Pulmonary artery endothelial cell (primary cell): ENCODE data around the gene FOXP4. TPM values are rescaled to one million over a fixed set of nuclear protein-coding genes. Genes with fewer than 3 reads are reported as not detected.

Experiments used
- DNase-seq: peaks from one replicate; pipeline ENCODE4 v3.0.0-alpha.2; 2011; ENCODE audit warnings: low read depth, low spot score
- total RNA-seq: library from RNA; depleted of rRNA; stranded (reverse); fragments of >200 nt; gene quantifications from 2 replicates; pipeline ENCODE4 v1.2.3, GENCODE V29; 2014

FOXP4 gene, protein sequence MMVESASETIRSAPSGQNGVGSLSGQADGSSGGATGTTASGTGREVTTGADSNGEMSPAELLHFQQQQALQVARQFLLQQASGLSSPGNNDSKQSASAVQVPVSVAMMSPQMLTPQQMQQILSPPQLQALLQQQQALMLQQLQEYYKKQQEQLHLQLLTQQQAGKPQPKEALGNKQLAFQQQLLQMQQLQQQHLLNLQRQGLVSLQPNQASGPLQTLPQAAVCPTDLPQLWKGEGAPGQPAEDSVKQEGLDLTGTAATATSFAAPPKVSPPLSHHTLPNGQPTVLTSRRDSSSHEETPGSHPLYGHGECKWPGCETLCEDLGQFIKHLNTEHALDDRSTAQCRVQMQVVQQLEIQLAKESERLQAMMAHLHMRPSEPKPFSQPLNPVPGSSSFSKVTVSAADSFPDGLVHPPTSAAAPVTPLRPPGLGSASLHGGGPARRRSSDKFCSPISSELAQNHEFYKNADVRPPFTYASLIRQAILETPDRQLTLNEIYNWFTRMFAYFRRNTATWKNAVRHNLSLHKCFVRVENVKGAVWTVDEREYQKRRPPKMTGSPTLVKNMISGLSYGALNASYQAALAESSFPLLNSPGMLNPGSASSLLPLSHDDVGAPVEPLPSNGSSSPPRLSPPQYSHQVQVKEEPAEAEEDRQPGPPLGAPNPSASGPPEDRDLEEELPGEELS
- 2.9 and 3.1 TPM in 2 replicates for total RNA-seq

DNA sequence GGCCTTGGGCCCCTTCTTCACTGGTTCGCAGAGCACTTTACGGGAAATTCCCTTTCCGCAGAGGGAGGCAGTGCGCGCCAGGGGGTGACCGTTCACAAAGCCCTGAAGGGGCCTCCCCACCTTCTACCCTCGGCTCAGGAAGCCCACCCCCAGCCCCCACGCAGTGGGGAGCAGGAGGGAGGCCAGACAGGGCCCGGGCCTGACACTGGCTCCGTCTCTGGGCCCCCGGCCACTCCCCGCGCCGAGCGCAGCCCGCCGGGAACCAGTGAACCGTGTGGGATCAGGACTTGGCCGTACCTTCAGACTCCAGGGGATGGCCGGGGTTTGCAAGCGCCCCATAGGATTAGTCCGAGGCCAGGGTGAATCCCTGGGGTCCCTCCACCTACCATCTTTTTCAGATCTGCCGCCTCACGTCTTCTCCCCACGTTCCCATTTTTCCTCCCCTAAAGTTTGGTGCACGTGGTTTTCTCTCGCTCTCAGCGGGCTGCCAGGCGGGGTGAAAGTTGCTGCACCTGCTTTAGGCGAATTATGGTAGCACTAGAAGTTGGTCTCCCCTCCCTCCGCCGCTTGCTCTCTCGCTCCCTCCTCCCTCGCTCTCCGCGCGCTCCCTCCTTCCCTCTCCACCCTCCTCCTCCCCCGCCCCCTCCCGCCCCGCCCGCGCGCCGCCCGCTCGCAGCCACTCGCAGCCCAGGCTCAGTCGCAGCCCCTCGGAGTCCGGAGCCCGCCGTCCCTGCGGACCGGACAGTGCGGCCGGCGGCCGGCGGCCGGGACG, at the start of gene FOXP4:
Gene FOXP4 (plus strand): TSS at position 679 of the 772 bp plus-strand sequence. CDS start 19,380 bp downstream, outside the sequence.
- DNase-seq = peak; percentile 85

DNA sequence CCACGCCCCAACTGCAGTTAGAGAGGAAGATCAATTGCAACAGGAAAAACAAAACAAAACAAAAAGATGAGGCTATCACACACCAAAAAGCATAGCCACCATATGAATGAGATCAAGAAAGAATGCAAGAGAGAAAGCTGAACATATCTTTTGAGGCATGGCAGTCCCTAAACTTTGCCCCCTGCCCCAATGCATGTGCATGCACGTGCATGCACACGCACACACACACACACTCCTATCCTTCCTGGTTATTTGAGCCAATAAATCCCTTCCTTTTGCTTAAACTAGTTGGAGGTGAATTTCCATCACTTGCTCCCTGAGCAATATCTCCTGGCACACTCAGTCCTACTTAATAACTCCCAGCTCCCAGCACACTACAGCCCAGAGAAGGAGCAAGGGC, 48.6 kb upstream of the FOXP4 start:
- no peak for DNase-seq

DNA sequence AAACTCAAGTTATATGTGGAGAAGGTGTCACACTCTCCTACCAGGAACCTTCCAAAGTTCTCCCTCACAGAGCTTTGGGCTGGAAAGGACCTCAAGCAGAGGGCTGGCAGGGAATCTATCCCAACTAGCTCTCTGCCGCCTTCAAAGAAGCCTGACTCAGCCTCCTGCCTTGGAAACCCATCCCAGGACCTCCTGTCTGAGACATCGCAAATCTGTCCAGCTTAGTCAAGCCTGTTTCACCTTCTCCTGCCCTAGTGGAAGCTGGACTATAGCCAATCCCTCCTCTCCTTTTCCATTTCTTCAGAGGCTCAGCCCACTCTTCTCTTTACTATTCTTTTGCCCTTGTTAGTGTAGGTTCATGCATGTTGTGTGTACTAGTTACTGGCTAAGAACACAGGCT, 48.2 kb upstream of the FOXP4 start:
- no peak for DNase-seq

DNA sequence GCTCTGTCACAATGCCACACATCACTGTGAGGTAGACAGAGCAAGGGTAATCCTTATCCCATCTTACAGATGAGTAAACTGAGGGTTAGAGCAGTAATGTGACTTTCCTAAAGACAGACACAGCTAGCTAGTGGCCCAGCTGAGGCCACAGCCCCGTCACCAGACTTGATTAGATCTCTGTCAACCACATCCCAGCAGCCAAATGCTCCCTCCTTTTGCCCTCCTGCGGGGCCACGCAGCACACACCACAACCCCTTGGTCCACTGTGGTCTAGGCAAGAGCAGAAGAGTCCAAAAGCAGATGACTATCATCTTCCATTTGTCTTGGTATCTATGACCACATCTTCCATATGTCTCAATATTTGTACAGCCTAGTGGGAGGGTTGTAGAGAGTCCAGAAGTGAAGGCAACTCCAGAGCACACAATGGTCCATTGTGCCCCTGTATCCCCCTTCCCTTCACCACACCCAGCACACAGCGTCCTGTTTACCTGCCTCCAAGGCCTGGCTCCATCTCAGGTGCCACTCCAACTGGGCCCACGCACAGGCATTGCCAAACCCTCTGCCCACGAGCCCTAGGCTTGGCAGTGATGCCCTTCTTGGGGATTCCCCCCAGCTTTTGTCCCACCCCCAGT, 47.1 kb upstream of the FOXP4 start:
- no peak for DNase-seq

DNA sequence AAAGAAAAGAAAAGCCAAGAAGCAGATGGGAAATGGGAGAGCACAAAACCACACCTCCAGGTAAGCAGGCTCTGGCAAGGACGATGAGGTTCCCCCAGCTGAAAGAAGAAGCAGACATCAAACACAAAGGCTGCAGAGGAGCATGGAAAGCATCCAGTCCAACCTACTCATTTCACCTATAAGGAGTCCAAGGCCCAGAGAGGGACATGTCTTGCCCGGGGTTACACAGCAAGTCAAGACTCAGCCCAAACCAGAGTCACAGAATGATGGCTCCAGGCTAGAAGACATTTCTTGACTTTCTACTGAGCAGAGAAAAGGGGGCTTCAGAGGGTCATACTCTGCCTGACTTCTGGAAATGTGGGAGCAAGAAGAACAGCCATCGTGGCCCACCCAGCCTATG, 45.6 kb upstream of the FOXP4 start:
- no peak for DNase-seq

- no peak for DNase-seq
Observed at GRCh38 chr6:41502566-41502916, 43.6 kb upstream of the FOXP4 start.

DNA sequence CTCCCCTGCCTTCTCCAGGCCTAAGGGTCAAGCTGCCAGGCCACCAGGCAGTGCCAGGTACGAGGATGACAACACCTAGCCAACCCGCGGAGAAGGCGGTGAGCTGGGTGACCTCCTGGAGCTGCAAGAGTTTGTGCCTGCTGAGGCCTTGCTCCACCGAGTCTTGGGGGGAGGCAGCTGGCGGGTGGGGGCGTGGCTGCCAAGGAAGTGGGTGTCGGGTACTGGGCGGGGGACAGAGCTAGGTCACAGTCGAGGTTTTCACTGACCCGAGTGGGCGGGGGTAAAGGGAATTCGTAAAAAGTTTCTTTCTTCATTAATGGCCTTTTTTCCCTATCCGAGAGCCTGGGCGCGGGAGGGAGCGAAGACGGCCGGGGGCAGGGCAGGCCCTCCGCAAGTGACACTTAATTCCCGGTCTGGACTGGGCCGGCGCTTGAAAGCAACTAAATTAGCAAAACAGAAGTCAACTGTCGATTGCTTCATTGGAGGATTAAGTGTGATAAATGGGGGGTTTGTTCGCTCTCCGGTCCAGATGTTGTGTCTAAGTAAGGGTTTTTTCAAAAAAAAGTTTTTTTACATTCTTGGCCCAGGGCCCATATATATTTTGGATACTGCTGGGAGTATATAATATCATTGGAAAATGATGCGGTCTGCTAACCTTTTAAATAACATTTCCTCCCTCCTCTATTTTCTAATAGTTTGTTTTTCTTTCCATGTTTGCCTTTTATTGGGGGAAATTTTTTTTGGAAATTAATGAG, 43.1 kb upstream of the FOXP4 start:
- no peak for DNase-seq

DNA sequence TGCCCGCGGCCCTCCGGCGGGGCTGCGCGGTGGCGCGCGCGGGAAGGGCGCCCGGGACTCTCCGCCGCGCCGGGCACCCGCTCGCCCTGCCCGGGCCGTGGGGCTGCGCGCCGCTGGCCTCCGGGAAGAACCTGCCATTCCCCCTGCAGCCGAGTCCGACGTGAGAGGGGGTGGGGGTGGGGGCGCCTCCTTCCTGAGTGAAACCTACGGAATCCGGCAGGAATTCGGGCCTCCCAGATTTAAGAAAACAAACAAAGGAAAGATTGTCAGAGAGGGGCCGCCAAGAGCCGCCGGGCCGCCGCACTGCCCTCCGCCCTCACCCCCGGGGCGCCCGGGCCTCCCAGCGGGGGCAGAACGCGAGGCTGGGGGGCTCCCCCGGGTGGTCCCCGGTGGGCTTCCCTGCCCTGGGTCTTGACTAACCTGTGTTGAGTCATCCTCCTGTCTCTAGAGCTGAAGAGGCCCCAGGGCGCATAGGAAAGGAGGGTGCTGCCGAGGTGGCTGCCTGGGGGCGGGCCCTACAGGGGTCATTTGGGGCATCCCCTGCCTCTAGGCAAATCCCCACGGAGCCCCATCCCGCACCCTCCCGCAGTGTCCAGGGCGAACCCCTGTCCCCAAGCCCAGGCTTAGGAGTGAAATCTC, 42.2 kb upstream of the FOXP4 start:
- DNase-seq = no peak

GRCh38 chr6:41504466-41505121, 41.6 kb upstream of the FOXP4 start:
- no peak for DNase-seq

GRCh38 chr6:41505122-41506049, 40.8 kb upstream of the FOXP4 start:
- DNase-seq = no peak

- no peak for DNase-seq
Observed at GRCh38 chr6:41508479-41508878, 37.7 kb upstream of the FOXP4 start.

DNA sequence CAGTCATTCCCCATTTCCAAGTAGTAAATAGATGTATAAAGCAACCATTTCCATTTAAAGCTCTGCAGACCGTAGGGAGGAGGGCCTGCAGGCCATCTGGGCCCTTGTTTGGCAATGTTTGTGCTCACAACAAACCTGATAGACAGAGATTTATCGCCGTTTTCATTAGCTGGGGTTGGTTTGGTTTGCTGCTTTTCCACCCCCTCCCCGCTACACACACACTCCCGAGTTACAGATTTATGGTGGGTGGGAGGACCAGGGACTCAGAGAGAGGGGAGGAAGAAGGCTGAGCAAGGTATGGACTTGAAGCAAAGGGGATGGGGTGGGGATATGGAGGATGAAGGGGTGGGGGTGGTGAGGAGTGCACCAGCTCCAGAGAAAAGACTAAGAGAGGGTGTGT, 36.6 kb upstream of the FOXP4 start:
- DNase-seq = no peak

DNA sequence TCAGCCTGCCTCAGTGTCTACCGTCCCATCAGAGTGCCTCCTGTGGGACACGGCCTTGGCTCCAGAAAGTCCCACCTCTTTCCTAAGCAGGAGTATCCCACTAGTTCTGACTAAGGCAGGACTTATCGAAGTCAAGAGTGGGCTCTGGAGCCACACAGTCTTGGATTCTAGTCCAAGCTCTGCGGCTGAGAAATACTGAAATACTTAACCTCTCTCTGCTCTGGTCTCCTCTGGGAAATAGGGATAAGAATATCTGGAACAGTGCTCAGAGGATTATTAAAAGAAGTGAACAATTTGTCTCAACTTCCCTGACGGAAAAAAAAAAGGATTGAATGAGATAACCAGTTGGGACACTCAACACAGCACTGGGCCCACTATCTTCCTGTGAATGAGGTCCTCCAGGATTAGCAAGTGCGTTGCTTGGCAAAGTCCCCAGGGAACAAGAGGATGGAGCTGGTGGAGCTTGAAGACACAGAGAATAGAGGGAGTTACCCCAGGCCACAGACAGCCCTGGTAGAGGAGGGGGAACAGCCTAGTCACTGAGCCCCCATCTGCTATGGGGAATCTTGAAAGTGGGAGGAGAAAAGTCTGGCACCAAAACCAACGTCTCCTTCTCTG, 34.6 kb upstream of the FOXP4 start:
- no peak for DNase-seq

DNA sequence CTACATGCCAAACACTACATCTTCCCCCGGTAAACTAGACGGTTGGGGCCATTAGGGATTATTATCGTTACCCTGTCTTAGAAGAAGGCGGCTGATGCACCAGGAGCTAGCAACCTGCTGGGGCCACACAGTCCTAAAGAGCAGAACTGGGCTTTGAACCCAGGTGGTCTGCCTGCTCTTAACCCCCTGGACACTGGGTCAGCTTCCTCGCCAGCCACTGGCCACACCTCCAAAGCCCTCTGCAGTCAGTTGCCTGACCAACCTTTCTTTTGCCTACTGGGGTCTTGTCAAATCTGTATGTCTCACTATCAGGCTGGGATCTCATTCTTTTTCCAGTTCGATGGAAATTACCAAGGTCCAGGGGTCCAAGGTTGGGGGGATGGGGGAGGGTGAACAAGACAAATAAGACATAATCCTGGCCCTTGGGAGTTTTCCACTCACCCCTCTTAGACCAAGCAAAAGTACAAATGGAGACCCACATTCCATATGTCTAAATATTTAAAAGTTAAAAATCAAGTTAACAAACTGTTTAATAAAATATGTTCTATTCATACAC, 34.0 kb upstream of the FOXP4 start:
- DNase-seq = no peak

- DNase-seq = no peak
Observed at GRCh38 chr6:41515995-41516394, 30.2 kb upstream of the FOXP4 start.

DNA sequence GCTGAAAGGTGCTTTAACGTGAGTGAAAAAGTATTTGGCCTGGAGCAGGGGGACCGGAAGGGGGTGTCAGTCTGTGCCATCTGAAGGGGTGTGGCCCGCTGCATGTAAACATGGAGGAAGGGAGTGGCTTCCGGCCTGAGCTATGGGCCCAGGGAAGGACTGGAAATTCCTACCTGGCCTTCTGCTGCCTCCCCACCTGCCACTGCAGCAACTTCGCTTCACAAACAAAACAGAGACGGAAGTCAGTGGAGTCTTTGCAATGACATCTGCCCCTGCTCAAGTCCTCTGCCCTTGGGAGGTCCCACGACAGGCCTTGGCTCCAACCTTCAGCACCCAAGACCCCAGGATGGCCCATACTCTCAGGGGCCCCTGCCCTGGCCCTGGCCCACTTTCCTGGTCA, 28.1 kb upstream of the FOXP4 start:
- DNase-seq = no peak

- DNase-seq = no peak
Observed at GRCh38 chr6:41519305-41519744, 26.9 kb upstream of the FOXP4 start.
